Progenitor cell of endocrine pancreas (in vitro differentiated cells): ENCODE results near the gene TBC1D17. TPM values are rescaled to one million over a fixed set of nuclear protein-coding genes. Genes with fewer than 3 reads are reported as not detected.

Experiments used
- DNase-seq: peaks from one replicate; pipeline ENCODE4 v3.0.0; 2021; ENCODE audit warnings: low spot score; ENCODE audit not compliant: unreplicated experiment
- H3K27ac Mint-ChIP-seq: 2 replicates; pipeline ENCODE4 v1.8.0; 2021; ENCODE audit warnings: mild to moderate bottlenecking, moderate library complexity, mixed read lengths
- H3K27me3 Mint-ChIP-seq: 2 replicates; pipeline ENCODE4 v1.8.0; 2021; ENCODE audit warnings: mixed read lengths
- H3K36me3 Mint-ChIP-seq: 2 replicates; pipeline ENCODE4 v1.8.0; 2022; ENCODE audit warnings: mixed read lengths; ENCODE audit not compliant: insufficient read depth
- H3K4me1 Mint-ChIP-seq: 2 replicates; pipeline ENCODE4 v1.8.0; 2021; ENCODE audit warnings: low read depth, mixed read lengths
- H3K4me3 Mint-ChIP-seq: 2 replicates; pipeline ENCODE4 v1.8.0; 2021; ENCODE audit warnings: low read depth, mild to moderate bottlenecking, moderate library complexity, mixed read lengths
- H3K9me3 Mint-ChIP-seq: 2 replicates; pipeline ENCODE4 v1.8.0; 2021; ENCODE audit warnings: low read depth, mixed read lengths
- CTCF ChIP-seq: fragments of 200-600 bp; sonication (generic); IDR thresholded peaks from one replicate; pipeline ENCODE4 v1.5.0; 2021; ENCODE audit warnings: antibody characterized with exemption, mild to moderate bottlenecking; ENCODE audit not compliant: unreplicated experiment
- total RNA-seq: library from RNA; stranded (reverse); gene quantifications from 2 replicates; pipeline ENCODE4 v1.2.1, GENCODE V29; 2021

TBC1D17 gene
- total RNA-seq, 1 donor from 2014 or later, result 44.6 TPM

DNA sequence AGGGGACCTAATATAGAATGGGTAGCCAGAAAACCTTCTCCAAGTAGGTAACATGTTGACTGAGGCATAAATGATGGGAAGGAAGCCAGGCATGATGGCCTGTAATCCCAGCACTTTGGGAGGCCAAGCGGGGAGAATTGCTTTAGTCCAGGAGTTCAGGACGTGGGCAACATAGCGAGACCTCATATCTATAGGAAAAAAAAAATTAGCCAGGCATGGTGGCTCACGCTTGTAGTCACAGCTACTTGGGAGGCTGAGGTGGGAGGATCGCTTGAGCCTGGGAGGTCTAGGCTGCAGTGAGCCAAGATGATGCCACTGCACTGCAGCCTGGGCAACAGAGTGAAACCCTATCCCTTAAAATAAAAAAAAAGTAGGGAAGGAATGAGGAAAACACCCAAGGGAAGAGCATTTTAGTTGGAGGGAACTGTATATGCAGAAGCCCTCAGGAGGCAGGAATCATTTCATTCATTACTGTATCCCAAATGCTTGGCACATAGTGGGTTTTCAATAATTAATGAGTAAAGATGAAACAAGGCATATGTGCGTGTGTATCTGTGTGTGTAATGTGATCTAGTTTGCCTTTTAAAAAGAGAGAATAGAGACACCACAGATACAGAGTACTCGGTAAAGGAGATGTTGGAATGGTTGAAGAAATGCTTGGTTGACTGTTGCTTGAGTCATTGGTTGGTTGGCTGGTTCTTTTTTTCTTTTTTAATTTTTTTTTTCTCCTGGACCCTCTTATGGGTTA is 54.0 kb downstream of the TBC1D17 start:
- Mint-ChIP-seq H3K9me3 (no peaks in the 10 kb centered on the region), H3K27me3 (peaks cover 5% of the 10 kb centered on the region), H3K27ac (no peak overlapping the region), H3K4me1 (peaks cover 14% of the 10 kb centered on the region), H3K4me3 (no peak overlapping the region), H3K36me3 (peaks cover 6% of the 10 kb centered on the region)
- no peak for TF ChIP-seq CTCF
- no peak for DNase-seq

GRCh38 chr19:49932041-49932451 is 54.5 kb downstream of the TBC1D17 start:
- Mint-ChIP-seq H3K27ac (no peak overlapping the region), H3K9me3 (no peaks in the 10 kb centered on the region), H3K27me3 (peaks cover 9% of the 10 kb centered on the region), H3K4me3 (no peak overlapping the region), H3K36me3 (peaks cover 4% of the 10 kb centered on the region), H3K4me1 (peaks cover 14% of the 10 kb centered on the region)
- no peak for TF ChIP-seq CTCF
- DNase-seq, result no peak

GRCh38 chr19:49932731-49933131 is 55.2 kb downstream of the TBC1D17 start:
- no peak overlapping the region for H3K27ac Mint-ChIP-seq
- no peak for DNase-seq
- H3K27me3 Mint-ChIP-seq, result peaks cover 12% of the 10 kb centered on the region
- TF ChIP-seq CTCF, result no peak
- H3K4me3 Mint-ChIP-seq, result no peak overlapping the region
- H3K36me3 Mint-ChIP-seq, result peaks cover 3% of the 10 kb centered on the region
- H3K4me1 Mint-ChIP-seq, result peaks cover 10% of the 10 kb centered on the region
- H3K9me3 Mint-ChIP-seq, result no peaks in the 10 kb centered on the region

DNA sequence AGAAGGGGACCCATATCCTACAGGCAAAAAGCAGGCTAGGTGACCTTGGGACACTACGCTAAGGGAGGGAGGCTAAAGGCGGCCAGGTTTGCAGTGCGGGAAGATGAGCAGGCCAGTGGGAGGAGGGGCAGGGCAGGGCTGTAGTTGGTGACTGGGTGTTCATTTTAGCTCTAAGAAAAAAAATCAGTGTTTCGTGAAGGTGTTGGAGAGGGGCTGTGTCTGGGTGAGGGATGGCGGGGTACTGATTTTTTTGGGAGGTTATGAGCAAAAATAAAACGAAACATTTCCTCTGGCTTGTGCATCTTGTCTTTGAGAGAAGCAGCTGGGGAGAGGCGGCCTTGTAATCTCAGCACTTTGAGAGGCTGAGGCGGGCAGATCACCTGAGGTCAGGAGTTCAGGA is 56.1 kb downstream of the TBC1D17 start:
- H3K27ac Mint-ChIP-seq, result no peak overlapping the region
- H3K9me3 Mint-ChIP-seq, result no peaks in the 10 kb centered on the region
- H3K27me3 Mint-ChIP-seq, result peaks cover 12% of the 10 kb centered on the region
- peaks cover 3% of the 10 kb centered on the region for H3K4me1 Mint-ChIP-seq
- H3K36me3 Mint-ChIP-seq, result peaks cover 3% of the 10 kb centered on the region
- no peak for TF ChIP-seq CTCF
- H3K4me3 Mint-ChIP-seq, result no peak overlapping the region
- DNase-seq, result no peak

DNA sequence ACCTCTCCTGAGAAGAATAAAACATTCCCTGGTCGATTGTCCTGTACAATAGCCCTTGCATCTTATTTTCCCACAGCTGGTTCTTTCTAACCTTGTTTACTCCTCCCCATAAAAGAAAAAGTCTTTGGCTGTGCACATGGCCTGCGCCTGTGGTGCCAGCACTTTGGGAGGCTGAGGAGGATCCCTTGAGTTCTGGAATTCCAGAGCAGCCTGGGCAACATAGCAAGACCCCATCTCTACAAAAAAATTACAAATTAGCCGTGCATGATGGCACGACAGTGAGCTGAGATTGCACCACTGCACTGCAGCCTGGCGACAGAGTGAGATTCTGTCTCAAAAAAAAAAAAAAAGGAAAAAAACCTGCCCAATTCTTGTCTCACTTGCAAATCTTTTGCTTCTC is 59.0 kb downstream of the TBC1D17 start:
- no peaks in the 10 kb centered on the region for H3K4me1 Mint-ChIP-seq
- H3K4me3 Mint-ChIP-seq, result no peak overlapping the region
- H3K27ac Mint-ChIP-seq, result no peak overlapping the region
- TF ChIP-seq CTCF, result no peak
- H3K27me3 Mint-ChIP-seq, result peaks cover 12% of the 10 kb centered on the region
- H3K9me3 Mint-ChIP-seq, result no peaks in the 10 kb centered on the region
- H3K36me3 Mint-ChIP-seq, result peaks cover 3% of the 10 kb centered on the region
- DNase-seq, result no peak
